ENCODE results near the gene CCDC63.
A peak's percentile ranks its signal among the peaks of the same experiment; 100 is the strongest.
"Not testable (repeated sequence)": the region's sequence is repeated elsewhere in the genome, so short reads cannot be mapped to it uniquely, and the experiment has no call there.

Gene CCDC63

DNA sequence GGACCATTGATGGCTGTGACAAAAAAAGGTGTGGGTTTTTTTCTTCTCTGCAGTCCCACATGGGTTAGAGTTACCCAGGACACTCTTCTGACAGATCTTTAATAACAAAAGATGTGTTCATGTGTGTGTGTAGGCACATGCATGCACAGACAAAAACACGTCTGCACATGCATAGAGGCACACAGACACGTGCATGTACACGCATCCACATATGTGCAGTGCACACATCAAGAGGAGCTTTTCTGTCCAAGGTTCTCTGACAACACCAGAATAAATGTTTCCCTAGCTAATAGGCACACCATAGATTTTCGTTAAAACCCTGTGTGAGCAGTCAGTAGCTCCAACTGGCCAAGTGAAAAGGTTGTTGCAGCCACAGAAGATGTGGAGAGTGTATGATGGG, 76.4 kb downstream of the CCDC63 start:
- no peak for DNase-seq (ENCODE audit: low spot score)

DNA sequence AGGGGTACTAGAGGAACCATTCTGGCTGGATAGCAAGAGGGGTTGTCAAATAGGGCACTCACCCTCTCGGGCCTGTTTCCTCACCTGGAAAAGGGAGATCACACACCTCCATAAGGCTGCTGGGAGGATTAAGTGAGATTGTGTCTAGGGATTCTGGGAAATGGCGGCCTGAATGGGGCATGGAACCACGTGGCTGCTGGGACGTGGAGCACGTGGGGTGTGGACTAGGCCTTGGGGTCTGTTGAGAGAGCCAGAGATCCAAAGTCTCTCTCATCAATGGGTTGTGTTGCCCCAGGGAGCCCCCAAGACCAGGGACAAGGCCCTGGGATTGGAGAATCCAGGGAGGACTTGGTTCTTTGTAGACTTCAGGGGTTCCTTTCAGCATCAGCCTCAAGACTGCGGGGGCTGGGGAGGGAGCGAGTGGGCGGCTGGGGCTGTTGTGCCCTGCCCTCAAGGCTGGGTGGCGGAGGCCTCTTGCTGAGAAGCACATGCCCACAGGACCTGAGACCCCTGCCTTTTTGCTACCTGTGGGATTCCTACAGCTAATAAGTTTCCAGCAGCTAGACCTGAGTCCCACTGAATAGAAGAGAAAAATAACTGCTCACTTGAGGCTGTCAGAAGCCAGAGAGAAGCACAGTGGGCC, 77.0 kb downstream of the CCDC63 start:
- DNase-seq (ENCODE audit: low spot score) = no peak

DNA sequence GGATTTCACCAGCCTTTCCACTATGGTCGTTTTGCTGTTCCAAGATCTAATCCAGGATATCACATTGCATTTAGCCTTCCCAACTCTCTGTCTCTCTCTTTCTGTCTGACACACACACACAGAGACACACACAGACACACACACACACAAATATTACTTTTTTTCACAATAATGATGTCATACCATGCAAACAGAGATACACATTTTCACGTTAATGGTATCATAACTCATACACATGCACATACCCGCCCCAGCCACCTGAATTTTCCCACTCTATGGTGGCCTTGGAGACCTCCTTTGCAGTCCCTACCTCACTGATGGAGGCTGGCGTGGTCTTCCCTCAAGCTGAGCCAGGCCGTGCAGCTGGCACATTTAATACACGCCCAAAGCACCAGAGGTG, 80.8 kb downstream of the CCDC63 start:
- DNase-seq (ENCODE audit: low spot score) = no peak

DNA sequence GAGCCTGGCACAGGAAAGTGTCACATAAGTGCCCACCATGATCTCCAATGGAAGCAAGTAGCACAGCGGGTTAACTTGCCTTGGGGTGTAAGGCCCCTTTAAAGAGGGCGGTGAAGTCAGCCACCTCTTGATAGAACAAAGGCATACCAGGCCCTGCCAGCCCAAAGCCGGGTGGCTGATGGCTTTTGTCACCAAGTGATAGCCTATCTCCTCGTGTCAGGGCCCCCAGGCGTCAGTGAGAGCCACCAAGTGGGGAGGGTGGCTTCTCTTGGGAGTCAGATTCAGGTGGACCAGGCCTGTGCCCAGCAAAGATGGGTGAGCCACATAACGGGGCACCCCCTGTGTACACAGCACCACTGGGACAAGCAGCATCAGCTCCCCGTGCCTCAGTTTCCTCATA, 81.9 kb downstream of the CCDC63 start:
- no peak for DNase-seq (ENCODE audit: low spot score)

DNA sequence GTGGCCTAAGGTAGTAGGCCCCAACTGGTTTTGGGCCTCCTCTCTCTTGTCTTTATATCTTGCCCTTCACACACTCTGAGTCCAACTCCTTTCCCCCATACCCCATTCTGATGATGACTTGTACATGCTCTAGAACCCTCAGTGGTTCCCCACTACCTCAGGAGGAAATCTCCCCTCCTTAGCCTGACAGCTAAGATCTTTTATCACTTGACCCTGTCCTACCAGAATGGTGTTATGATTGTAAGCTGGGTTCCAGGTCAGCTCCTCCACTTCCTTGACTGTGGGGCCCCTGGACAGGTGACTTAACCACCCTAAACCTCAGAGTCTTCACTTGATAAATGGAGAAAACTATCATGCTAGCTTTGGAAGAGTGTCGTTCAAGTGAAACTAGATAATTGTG, 83.0 kb downstream of the CCDC63 start:
- no peak for DNase-seq (ENCODE audit: low spot score)

DNA sequence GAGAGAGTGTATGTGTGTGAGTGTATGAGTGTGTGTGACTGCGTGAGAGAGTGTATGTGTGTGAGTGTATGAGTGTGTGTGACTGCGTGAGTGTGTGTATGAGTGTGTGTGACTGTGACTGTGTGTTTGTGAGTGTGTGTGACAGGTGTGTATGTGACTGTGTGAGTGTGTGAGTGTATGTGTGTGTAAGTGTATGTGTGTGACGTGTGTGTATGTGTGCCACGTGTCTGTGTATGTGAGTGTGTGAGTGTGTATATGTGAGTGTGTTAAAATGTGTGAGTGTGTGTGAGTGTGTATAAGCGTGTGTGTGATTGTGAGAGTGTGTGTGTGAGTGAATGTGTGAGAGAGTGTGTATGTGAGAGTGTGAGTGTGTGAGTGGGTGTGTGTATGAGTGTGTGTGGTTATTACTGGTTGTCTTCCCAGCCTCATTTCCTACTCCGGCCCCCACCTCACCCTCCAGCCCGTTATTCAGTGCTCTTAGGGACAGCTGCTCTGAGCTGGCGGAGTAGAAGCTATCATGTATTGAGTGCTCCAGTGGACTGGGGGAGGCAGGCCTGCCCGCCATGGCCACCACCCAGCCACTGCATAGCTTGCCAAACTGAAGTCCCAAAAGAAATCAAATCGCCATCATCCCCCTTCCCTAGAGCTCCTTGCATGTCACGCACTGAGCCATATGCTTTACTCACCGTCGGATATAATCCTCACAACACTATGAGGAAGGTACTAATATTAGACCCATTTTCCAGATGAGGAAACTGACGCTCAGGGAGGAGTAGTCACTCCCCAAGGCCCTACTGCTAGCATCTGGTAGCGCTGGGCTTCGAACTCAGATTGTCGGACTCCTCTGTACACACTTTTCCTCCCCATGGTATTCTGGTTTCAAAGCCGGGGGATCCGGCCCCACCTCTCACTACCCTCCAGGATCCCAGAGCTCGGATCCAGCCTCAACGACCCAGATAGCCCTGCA, 83.8 kb downstream of the CCDC63 start:
- no peak for DNase-seq (ENCODE audit: low spot score)

DNA sequence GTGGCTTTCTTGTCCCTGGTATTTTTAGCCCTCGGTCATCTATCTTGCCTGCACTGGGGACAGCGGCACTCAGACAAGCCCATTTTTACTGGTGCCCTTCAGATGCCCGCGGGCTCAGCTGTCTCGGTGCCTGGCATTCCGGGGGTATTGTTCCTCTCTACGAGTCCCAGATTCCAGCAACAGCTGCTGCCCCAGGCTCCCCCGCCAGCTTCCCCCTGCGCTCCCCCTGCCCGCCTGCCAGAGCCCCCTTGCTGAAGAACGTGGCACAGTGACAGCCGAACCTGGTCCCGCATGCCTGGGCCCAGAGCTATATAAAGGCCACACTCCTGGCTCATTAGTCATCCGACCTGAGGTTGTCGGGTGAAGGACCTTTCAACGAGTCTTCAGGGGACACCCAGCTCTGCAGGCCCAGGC, 84.5 kb downstream of the CCDC63 start:
- no peak for DNase-seq (ENCODE audit: low spot score)

DNA sequence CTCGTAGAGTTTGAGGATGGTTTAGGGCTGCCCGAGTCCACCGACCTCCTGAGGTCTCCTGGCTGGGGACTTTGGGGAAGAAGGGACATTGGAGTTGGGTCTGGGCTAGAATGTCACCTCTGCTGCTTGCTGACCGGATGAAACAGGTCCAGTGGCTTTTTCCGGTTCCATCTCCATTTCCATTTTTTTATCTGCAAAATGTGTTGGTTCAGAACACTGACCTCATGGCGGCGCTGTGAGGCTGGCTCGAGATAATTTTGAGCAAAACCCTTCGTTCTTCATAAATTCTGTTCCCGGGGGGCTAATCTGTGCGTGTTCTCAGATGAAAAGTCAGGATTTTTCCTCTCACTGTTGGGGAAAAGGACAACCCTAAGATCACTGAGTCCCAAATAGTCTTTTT, 85.3 kb downstream of the CCDC63 start:
- peak; percentile 8 for DNase-seq (ENCODE audit: low spot score)

DNA sequence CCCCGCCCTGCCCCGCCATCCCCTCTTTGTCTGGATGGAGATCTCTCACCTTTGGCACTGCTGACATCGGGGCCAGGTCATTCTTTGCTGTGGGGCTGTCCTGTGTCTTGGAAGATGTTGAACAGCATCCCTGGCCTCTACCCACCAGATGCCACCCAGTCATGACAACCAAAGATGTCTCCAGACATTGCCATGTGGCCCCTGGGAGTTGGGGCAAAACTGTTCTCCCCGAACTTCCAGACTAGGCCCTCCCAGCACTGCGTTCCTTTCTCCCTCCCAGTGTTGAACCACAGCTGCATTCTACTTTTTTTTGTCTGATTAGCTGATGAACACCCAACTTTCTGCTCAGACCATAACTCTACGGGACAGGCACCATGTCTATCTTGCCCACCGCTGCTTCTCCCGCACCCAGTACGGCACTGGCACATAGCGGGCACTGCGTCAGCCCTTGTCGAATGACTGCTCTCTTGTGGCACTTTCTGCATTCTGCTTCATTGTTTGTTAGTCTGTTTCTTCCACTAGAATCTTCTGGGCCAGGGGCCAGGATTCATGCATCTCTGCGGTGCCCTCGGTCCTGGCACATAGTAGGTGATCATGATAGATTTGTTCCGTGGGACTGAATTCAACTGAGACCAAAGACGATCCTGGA, 86.7 kb downstream of the CCDC63 start:
- no peak for DNase-seq (ENCODE audit: low spot score)

DNA sequence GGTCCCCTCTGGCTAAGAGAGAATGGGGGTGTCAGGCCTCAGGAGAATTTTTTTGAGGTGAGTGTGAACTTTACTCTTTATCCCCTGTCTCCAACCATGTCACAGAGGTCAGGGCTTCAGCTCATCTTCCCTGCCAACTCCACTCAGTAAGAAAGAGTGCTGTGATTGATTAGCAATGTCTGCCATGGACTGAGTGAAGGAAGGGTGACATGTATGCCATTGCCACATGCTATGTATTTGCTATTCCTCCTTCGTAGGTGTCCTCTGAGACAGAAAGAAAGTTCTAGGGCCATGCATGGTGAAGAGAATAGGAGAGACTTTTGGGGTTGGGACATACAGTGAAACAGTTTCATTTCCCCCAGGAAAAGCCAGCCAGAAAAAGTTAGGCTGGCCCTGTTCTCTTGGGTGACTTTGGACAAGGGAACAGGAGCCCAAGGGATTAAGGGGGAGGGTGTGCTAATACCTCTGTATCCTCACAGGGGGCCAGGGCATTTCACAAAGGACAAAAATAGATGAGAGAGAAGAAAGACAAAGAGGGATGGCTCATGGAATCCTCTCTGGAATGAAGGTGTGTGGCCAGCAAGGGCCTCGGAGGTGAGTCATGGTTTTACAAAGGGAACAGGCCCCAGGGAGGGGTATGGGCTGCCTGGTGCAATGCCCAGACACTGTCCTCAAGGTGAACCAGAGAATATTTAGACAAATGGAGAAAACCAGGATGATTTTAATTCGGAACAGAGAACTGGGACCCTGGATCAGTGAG, 87.5 kb downstream of the CCDC63 start:
- DNase-seq (ENCODE audit: low spot score) = no peak

DNA sequence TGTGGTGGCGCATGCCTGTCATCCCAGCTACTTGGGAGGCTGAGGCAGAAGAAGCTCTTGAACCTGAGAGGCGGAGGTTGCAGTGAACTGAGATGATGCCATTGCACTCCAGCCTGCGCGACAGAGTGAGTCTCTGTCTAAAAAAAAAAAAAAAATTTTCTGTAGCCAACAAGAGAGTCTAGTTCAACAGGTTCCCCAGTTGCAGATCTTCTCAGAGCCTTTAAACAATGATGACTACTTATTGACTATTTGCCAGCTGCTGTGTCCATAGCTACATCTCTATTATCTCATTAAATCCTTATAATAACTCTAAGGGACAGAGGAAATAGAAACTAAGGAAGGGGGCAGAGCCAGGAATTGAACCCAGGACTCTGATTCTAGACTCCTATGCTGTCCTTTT, 88.8 kb downstream of the CCDC63 start:
- no peak for DNase-seq (ENCODE audit: low spot score)

DNA sequence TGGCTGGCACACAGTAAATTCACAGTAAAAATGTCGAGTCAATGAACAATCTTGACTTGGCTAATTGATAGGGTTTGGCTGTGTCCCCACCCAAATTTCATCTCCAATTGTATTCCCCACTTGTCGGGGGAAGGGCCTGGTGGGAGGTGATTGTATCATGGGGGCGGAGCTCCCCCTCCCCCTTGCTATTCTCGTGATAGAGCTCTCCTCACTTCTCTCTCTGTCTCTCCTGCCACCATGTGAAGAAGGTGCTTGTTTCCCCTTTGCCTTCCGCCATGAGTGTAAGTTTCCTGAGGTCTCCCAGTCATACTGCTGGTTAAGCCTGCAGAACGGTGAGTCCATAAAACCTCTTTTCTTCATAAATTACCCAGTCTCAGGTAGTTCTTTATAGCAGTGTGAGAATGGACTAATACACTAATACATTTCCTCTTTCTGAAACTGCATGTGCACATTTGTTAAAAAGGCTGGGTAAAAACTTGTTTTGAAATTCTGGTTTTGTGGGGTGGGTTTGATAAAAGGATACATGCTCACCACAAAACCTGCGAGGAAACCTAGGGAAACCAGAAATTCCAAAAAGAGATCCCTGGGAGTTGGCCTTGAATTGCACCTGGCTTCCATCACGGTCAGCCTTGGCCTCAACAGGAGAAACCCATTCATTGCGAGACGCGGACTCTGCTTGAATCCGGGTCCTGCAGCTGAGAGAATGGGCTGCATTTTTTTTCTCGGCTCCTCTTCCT, 89.7 kb downstream of the CCDC63 start:
- DNase-seq (ENCODE audit: low spot score) = no peak

DNA sequence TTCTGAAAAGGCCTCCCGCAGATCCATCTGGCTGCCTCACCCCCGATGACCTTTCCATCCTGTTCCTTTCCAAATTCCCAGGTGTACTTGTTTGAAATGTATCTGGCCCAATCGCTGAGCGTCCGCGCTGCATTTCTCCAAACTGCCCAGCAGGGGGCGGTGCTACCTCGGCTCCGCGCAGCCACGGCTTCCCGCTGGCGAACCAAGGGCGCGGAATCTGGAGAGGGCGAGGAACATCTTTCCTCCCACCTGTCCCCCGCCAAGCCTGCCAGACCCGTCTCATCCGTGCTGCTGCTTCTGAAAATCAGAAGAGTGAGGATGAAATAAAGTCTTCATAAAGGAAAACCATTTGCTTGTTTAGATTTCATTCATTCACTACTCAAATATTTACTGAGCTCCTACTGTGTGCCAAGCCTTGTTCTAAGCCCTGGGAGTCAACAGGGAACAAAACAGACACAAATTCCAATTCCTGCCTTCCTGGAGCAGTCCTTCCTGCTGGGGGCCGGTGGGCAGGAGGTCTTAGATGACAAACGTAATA, 90.4 kb downstream of the CCDC63 start:
- DNase-seq (ENCODE audit: low spot score) = peak; percentile 54

DNA sequence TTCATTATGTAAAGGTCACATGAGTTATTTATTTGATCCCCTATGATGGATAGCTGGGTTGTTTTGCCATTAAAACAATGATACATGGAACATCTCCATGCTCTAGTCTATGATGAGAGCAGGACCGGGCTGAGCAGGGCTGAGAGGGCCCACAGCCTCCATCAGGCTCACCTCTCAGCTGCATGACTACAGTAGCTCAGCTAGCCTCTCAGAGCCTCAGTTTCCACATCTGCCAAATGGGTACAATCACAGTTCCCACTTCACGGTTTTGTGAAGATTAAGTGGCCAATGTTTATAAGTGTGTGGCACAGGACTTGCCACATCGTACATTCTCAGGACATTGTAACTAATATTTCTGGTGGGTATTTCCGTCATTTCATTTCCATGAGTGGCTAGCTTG, 93.5 kb downstream of the CCDC63 start:
- no peak for DNase-seq (ENCODE audit: low spot score)

DNA sequence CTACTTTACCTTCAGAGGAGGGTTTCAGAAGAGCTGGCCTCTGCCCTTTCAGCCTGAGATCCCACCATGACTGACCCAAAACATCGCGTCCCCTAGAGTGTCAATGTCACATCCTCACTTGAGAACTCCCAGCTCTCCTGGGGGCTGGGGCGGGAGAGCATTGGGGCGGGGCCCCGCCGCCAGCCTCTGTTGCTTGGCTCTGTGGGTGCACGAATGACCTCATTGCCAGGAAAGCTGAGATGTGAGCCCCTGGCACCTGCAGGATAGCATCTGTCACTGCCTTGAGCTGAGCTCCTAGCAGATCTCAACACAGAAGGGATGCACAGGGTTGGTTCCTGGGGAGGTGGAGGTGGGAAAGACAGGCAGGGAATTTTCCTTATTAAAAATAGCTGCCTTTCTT, 94.1 kb downstream of the CCDC63 start:
- DNase-seq (ENCODE audit: low spot score) = no peak

DNA sequence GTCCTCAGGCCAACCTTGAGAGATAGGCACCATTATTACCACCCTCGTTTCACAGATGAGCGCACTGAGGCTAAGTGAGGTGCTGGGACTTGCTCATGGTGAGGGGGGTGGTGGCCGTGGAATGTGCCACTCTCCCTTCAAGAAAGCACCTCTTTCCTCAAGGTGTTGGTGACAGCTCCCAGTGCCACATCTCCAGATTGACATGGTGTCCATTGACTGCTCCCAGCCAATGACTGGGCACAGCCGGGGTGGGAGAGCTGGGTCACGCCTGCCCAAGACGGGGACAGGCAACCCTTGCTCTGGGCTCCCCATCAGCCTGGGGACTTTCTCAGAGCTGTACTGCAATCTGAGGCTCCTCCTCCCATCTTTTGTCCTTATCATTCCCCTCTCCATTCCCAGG, 94.6 kb downstream of the CCDC63 start:
- DNase-seq (ENCODE audit: low spot score) = no peak

DNA sequence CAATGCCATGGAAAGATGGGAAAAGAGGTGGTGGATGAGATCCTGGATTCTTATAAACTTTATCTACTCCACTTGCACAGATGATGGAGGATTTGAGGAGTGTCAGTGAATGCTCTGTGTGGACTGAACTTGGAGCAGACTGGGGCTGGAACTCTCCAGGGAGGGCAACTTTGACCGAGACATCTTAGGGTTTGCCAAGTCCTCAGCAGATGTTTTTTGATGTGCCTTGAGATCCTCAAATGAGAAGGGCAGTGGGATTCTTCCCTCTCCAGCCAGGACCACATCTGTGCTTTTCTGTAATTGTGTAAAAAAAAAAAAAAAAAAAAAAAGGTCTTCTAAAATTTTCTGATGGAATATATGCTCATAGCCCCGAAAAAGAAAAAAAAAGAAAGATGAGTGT, 96.6 kb downstream of the CCDC63 start:
- DNase-seq (ENCODE audit: low spot score) = no peak

DNA sequence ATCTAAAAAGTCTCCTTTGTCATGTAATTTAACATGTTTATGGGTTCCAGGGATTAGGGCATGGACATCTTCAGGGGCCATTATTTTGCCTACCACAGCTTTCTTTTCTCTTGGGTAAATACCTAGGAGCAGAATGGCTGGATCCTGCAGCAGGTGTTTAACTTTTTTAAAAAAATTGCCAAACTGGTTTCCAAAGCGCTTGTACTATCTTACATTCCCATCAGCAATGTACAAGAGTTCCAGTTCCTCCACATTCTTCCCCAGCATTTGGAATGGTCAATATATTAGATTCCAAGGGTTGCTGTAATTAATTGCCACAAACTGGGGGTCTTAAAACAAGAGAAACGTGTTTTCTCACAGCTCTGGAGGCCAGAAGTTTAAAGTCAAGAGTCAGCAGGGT, 101.3 kb downstream of the CCDC63 start:
- DNase-seq (ENCODE audit: low spot score) = no peak

DNA sequence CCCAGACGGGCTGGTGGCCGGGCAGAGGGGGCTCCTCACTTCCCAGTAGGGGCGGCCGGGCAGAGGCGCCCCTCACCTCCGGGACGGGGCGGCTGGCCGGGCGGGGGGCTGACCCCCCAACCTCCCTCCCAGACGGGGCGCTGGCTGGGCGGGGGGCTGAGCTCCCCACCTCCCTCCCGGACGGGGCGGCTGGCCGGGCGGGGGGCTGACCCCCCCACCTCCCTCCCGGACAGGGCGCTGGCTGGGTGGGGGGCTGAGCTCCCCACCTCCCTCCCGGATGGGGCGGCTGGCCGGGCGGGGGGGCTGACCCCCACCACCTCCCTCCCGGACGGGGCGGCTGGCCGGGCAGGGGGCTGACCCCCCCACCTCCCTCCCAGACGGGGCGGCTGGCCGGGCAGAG, 103.7 kb downstream of the CCDC63 start:
- not testable (repeated sequence) for DNase-seq (ENCODE audit: low spot score)

DNA sequence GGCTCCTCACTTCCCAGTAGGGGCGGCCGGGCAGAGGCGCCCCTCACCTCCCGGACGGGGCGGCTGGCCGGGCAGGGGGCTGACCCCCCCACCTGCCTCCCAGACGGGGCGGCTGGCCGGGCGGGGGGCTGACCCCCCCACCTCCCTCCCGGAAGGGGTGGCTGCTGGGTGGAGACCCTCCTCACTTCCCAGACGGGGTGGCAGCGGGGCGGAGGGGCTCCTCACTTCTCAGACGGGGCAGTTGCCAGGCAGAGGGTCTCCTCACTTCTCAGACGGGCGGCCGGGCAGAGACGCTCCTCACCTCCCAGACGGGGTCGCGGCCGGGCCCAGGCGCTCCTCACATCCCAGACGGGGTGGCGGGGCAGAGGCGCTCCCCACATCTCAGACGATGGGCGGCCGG, 104.1 kb downstream of the CCDC63 start:
- DNase-seq (ENCODE audit: low spot score) = not testable (repeated sequence)
